Activated effector memory CD4-positive, alpha-beta T cell treated with Interleukin-2 at 50 U/mL for 16 hours (primary cell): ENCODE measurements around the gene C17orf58.

Experiments
- DNase-seq: peaks from one replicate; pipeline ENCODE4 v3.0.0-alpha.2; 2020

C17orf58 gene

DNA sequence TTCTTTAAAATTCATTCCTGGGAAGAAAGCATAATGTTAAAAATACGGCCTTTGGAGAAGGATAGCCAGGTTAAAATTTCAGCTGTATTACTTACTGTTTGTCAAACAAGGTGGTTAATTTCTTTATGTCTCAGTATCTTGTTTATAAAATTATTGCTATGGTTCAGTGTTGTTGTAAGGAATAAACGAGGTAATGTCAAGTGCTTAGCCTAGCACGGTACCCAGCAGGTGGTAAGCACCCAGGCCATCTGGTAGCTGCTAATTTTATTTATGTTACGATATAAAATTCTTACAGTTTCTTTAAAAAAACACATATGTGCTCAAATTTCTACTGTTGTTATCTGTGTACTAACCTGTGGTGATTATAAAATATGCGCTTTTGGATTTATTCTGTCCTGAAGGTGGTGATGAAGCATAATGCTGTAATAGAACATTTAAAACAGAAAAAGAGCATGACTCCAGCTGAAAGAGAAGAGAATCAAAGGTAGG is 48.9 kb downstream of the C17orf58 start:
- DNase-seq = no peak

DNA sequence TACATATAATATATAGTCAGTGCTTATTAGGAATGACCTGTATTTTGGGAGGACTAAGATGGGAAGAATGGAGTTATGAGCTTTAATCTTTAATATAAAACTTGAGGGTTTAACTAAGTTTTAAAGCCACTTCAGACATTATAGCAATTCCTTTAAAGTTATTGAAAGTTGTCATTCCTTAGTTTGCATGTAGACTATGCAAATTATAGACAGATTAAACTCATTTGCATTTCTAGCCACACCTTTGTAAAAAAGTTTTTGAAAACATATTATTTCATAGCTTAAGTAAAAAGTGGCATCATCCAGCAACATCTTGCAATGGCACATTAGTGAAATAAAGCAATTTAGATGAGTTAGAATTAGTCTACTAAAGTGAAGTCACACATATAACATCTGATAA is 49.8 kb downstream of the C17orf58 start:
- no peak for DNase-seq

DNA sequence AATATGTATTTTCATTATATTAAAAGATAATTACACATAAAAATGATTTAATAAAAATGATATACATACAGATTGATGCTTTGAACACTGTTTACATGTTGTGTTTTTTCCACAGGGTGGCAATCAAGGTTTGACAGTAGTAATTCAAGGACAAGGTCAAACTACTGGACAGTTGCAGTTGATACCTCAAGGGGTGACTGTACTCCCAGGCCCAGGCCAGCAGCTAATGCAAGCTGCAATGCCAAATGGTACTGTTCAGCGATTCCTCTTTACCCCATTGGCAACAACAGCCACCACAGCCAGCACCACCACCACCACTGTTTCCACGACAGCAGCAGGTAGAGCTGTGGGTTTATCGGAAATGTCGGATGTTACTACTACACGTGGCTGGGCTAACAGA is 52.2 kb downstream of the C17orf58 start:
- no peak for DNase-seq

DNA sequence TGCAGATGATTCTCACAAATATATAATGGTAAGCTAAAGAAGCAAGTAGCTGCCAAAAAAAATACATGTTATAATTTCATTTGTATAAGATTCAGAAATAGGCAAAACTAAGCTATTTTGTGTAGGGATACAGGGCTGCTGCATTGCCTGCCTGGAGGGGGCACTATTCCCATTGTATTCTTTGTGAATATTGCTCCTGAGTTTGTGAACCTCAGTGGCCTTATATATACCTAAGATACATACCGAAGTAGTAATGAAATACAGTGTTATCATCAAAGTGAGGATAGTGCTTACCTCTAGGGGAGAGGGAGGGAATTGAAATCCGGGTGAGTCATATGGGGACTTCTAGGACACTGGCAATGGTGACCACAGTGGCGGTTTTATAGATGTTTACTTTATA is 53.5 kb downstream of the C17orf58 start:
- DNase-seq = no peak
